HepG2 (cell line): Measurements from ENCODE around the gene PHKG2. TPM values are rescaled to one million over a fixed set of nuclear protein-coding genes. Genes with fewer than 3 reads are reported as not detected.

Experiments used
- AGO2 ChIP-seq: fragments of 200-400 bp; formaldehyde crosslinking; optimal IDR thresholded peaks from 2 replicates; pipeline ENCODE3; 2017; ENCODE audit warnings: mild to moderate bottlenecking, low read depth, low read length, moderate library complexity
- CBFB ChIP-seq: sonication (generic); formaldehyde crosslinking; IDR thresholded peaks from 2 replicates; pipeline ENCODE4 v1.4.0; 2020; ENCODE audit warnings: missing genetic modification reagents
- EZH2 ChIP-seq: conservative IDR thresholded peaks from 2 replicates; pipeline ENCODE4 v1.6.1; 2012; ENCODE audit warnings: mild to moderate bottlenecking, low read depth, low read length, moderate library complexity
- FOSL2 ChIP-seq: sonication (generic); formaldehyde crosslinking; IDR thresholded peaks from 2 replicates; pipeline ENCODE4 v1.4.0; 2020; ENCODE audit warnings: missing genetic modification reagents
- HNF1B ChIP-seq: sonication (generic); formaldehyde crosslinking; IDR thresholded peaks from 2 replicates; pipeline ENCODE4 v1.5.1; 2020; ENCODE audit warnings: mild to moderate bottlenecking, moderate library complexity, missing genetic modification reagents
- HNRNPH1 ChIP-seq: fragments of 200-400 bp; formaldehyde crosslinking; optimal IDR thresholded peaks from 2 replicates; pipeline ENCODE3; 2017; ENCODE audit warnings: mild to moderate bottlenecking, low read depth, low read length
- HOXA9 ChIP-seq: sonication (generic); formaldehyde crosslinking; IDR thresholded peaks from 2 replicates; pipeline ENCODE4 v1.8.1; 2022; ENCODE audit warnings: missing genetic modification reagents, mild to moderate bottlenecking, moderate library complexity, borderline replicate concordance
- MAZ ChIP-seq, 2 experiments: sonication (generic) in 1 of 2; formaldehyde crosslinking in 1 of 2; IDR thresholded peaks; 2 replicates each; pipeline versions ENCODE4 v1.5.0 to v1.6.1; 2012 to 2020; ENCODE audit warnings: low read depth in 2 of 2, mild to moderate bottlenecking in 2 of 2, borderline replicate concordance in 1 of 2, improper control_type of control experiment in 1 of 2, low read length in 1 of 2, missing genetic modification reagents in 1 of 2, moderate library complexity in 1 of 2
- MBD4 ChIP-seq: IDR thresholded peaks from 2 replicates; pipeline ENCODE4 v1.6.1; 2012; ENCODE audit warnings: low read length, inconsistent platforms, borderline replicate concordance
- RBM22 ChIP-seq: fragments of 200-400 bp; formaldehyde crosslinking; optimal IDR thresholded peaks from 2 replicates; pipeline ENCODE3; 2017; ENCODE audit warnings: mild to moderate bottlenecking, low read length, moderate library complexity
- REXO4 ChIP-seq: sonication (generic); formaldehyde crosslinking; IDR thresholded peaks from 2 replicates; pipeline ENCODE4 v1.8.0; 2022; ENCODE audit warnings: missing genetic modification reagents, mild to moderate bottlenecking, borderline replicate concordance
- SKIL ChIP-seq: sonication (generic); formaldehyde crosslinking; IDR thresholded peaks from 2 replicates; pipeline ENCODE4 v1.8.0; 2022; ENCODE audit warnings: missing genetic modification reagents, mild to moderate bottlenecking, moderate library complexity, borderline replicate concordance
- ZNF263 ChIP-seq: sonication (generic); formaldehyde crosslinking; IDR thresholded peaks from 2 replicates; pipeline ENCODE4 v1.4.0; 2020; ENCODE audit warnings: missing genetic modification reagents
- ZNF3 ChIP-seq: IDR thresholded peaks from 2 replicates; pipeline ENCODE4 v1.7.0; 2017; ENCODE audit warnings: inconsistent platforms
- ZNF543 ChIP-seq: sonication (generic); formaldehyde crosslinking; IDR thresholded peaks from 2 replicates; pipeline ENCODE4 v1.4.0; 2020; ENCODE audit warnings: mild to moderate bottlenecking, missing genetic modification reagents
- ZNF549 ChIP-seq: sonication (generic); formaldehyde crosslinking; IDR thresholded peaks from 2 replicates; pipeline ENCODE4 v1.5.0; 2020; ENCODE audit warnings: missing genetic modification reagents
- ZNF558 ChIP-seq: sonication (generic); formaldehyde crosslinking; IDR thresholded peaks from 2 replicates; pipeline ENCODE4 v1.9.0; 2022; ENCODE audit warnings: mild to moderate bottlenecking, missing genetic modification reagents, borderline replicate concordance
- ZNF768 ChIP-seq: sonication (generic); formaldehyde crosslinking; IDR thresholded peaks from 2 replicates; pipeline ENCODE4 v1.4.0; 2020; ENCODE audit warnings: missing genetic modification reagents
- ZNF883 ChIP-seq: sonication (generic); formaldehyde crosslinking; IDR thresholded peaks from 2 replicates; pipeline ENCODE4 v1.5.1; 2020; ENCODE audit warnings: mild to moderate bottlenecking, missing genetic modification reagents; ENCODE audit errors: not compliant biosample characterization
- polyA plus RNA-seq, 8 experiments: library from polyadenylated mRNA; depleted of rRNA in 3 of 8; stranded (reverse) in 7 of 8; unstranded in 1 of 8; fragments of >200 nt; fragmentation: Illumina TruSeq in 4 of 8; extraction: Trizol in 4 of 8; gene quantifications; 2 replicates each; pipeline versions ENCODE4 v1.2.1 to v1.2.3, GENCODE V29; 2011 to 2016; ENCODE audit warnings: low read depth in 4 of 8, missing spikeins in 1 of 8, mixed read lengths in 1 of 8; ENCODE audit not compliant: insufficient read depth in 1 of 8
- total RNA-seq, 5 experiments: library from RNA; depleted of rRNA; stranded (reverse); fragments of >200 nt; fragmentation: Illumina TruSeq; extraction: Trizol; gene quantifications; 2 replicates each; pipeline ENCODE4 v1.2.3, GENCODE V29; 2016; ENCODE audit warnings: low read depth in 1 of 5

PHKG2 gene
- total and polyA plus RNA-seq, 2 of the 13 experiments (the other 11 are each of a cell fraction or from before 2014, with no cell fraction given), result 37.4 to 42.1 TPM

- TF ChIP-seq MAZ (IDR thresholded peaks at IDR 0.05; ENCODE audit: borderline replicate concordance, low read depth, low read length), result no peak
- no peak for TF ChIP-seq MAZ (CRISPR knock-in tag; IDR thresholded peaks at IDR 0.05; ENCODE audit: low read depth)
- no peak for TF ChIP-seq ZNF263 (CRISPR knock-in tag)
- TF ChIP-seq ZNF543, result no peak
- no peak for TF ChIP-seq REXO4
- no peak for TF ChIP-seq ZNF558
- TF ChIP-seq HOXA9 (CRISPR knock-in tag), result no peak
- no peak for TF ChIP-seq HNRNPH1
- TF ChIP-seq AGO2, result peak; percentile 58
- TF ChIP-seq ZNF883 (CRISPR knock-in tag), result no peak
- TF ChIP-seq SKIL (CRISPR knock-in tag), result no peak
- 0 out of 2 replicates have a peak, but pooled peaks have one; percentile 15 for TF ChIP-seq MBD4
- 0 out of 2 replicates have a peak, but pooled peaks have one; percentile 26 for TF ChIP-seq HNF1B
- no peak for TF ChIP-seq FOSL2
- TF ChIP-seq RBM22, result peak; percentile 37
- no peak for TF ChIP-seq CBFB
- no peak for TF ChIP-seq ZNF549
- TF ChIP-seq EZH2, result no peak
- no peak for TF ChIP-seq ZNF3 (CRISPR knock-in tag)
- TF ChIP-seq ZNF768, result no peak
Observed at GRCh38 chr16:30740364-30741251, 7.6 kb upstream of the PHKG2 start (continued).
